ENCODE data around the gene PLEKHA1.

- TF ChIP-seq CTCF (IDR thresholded peaks at IDR 0.05; ENCODE audit: insufficient read depth, low read length) (no peak), GABPA (IDR thresholded peaks at IDR 0.05; ENCODE audit: low read depth) (no peak), POLR2AphosphoS5 (IDR thresholded peaks at IDR 0.05; ENCODE audit: low read depth) (no peak), REST (IDR thresholded peaks at IDR 0.05; ENCODE audit: insufficient replicate concordance, low read depth) (no peak), SPI1 (IDR thresholded peaks at IDR 0.05; ENCODE audit: borderline replicate concordance, low read depth) (no peak)
These were observed 80.1 kb downstream of the PLEKHA1 start, which contains the start of gene ARMS2 for GRCh38 chr10:122454603-122455080.

Data from HL-60 (cell line).